Smooth muscle cell (in vitro differentiated cells): ENCODE data around the gene DRAXIN. TPM values are rescaled to one million over a fixed set of nuclear protein-coding genes. Genes with fewer than 3 reads are reported as not detected.

Source experiments
- DNase-seq: peaks from one replicate; lab custom pipeline; 2025; ENCODE audit not compliant: unreplicated experiment; lab: John Stamatoyannopoulos, UW
- H2AFZ ChIP-seq: fragments of 200-600 bp; sonication (generic); 2 replicates; pipeline ENCODE4 v1.6.0; 2016; ENCODE audit warnings: antibody characterized with exemption, low read depth, mild to moderate bottlenecking
- H3F3A ChIP-seq: fragments of 200-600 bp; sonication (generic); 2 replicates; pipeline ENCODE4 v1.6.0; 2017; ENCODE audit warnings: antibody characterized with exemption, low read depth
- H3K27ac ChIP-seq: fragments of 200-600 bp; sonication (generic); 2 replicates; pipeline ENCODE4 v1.5.1; 2016; ENCODE audit warnings: low read depth, mild to moderate bottlenecking
- H3K27me3 ChIP-seq: fragments of 200-600 bp; sonication (generic); 2 replicates; pipeline ENCODE4 v1.6.1; 2016; ENCODE audit warnings: low read depth, mild to moderate bottlenecking
- H3K36me3 ChIP-seq: fragments of 200-600 bp; sonication (generic); 2 replicates; pipeline ENCODE4 v1.5.1; 2016; ENCODE audit warnings: low read depth
- H3K4me1 ChIP-seq: fragments of 200-600 bp; sonication (generic); 2 replicates; pipeline ENCODE4 v1.5.1; 2016; ENCODE audit warnings: low read depth
- H3K4me2 ChIP-seq: fragments of 200-600 bp; sonication (generic); 2 replicates; pipeline ENCODE4 v1.6.0; 2016; ENCODE audit warnings: mild to moderate bottlenecking
- H3K4me3 ChIP-seq: fragments of 200-600 bp; sonication (generic); 2 replicates; pipeline ENCODE4 v1.5.1; 2016; ENCODE audit warnings: mild to moderate bottlenecking
- H3K79me2 ChIP-seq: fragments of 200-600 bp; sonication (generic); 2 replicates; pipeline ENCODE4 v1.6.0; 2016; ENCODE audit warnings: low read depth, mild to moderate bottlenecking
- H3K9ac ChIP-seq: fragments of 200-600 bp; sonication (generic); 2 replicates; pipeline ENCODE4 v1.6.0; 2016; ENCODE audit warnings: low read depth
- H3K9me3 ChIP-seq: fragments of 200-600 bp; sonication (generic); replicated peaks from 2 replicates; pipeline ENCODE4 v1.5.1; 2016; ENCODE audit warnings: low read depth
- H4K20me1 ChIP-seq: fragments of 200-600 bp; sonication (generic); 2 replicates; pipeline ENCODE4 v1.6.0; 2016; ENCODE audit warnings: low read depth
- WGBS: methylation state at CpG from one replicate; pipeline ENCODE4 v1.1.7; 2016; ENCODE audit warnings: low lambda C conversion rate; 5-methylcytosine and 5-hydroxymethylcytosine counted together
- polyA plus RNA-seq: library from polyadenylated mRNA; unstranded; fragments of >200 nt; fragmentation: Nextera tagmentation; extraction: Ambion mirVana; gene quantifications from 2 replicates; pipeline ENCODE4 v1.2.1, GENCODE V29; 2016
- total RNA-seq: library from RNA; depleted of rRNA; stranded (reverse); fragments of >200 nt; gene quantifications from 2 replicates; pipeline ENCODE4 v1.2.3, GENCODE V29; 2014
- TF ChIP-seq, protein P1 (sequence below): fragments of 200-600 bp; sonication (generic); IDR thresholded peaks from 2 replicates; pipeline ENCODE4 v1.5.1; 2017; ENCODE audit warnings: borderline replicate concordance, mild to moderate bottlenecking, antibody characterized with exemption; ENCODE audit not compliant: insufficient read depth, poor library complexity, severe bottlenecking

DRAXIN gene
- total and polyA plus RNA-seq, 2 experiments from 2014 or later, result 0.09 to 0.15 TPM

GRCh38 chr1:11680270-11681070, 11.0 kb upstream of the DRAXIN start:
- Histone ChIP-seq H3K9me3 (no peaks in the 10 kb centered on the region), H3K27me3 (no peaks in the 10 kb centered on the region), H4K20me1 (no peaks in the 10 kb centered on the region), H3K9ac (peak overlapping the region; percentile 76), H3K4me3 (peak overlapping the region; percentile 87), H3K27ac (peak overlapping the region; percentile 28), H3K4me2 (peak overlapping the region; percentile 91), H2AFZ (peak overlapping the region; percentile 94), H3K36me3 (no peaks in the 10 kb centered on the region), H3K4me1 (peaks cover 14% of the 10 kb centered on the region), H3F3A (no peaks in the 10 kb centered on the region), H3K79me2 (no peaks in the 10 kb centered on the region)
- whole genome bisulfite sequencing, result 7% methylated on average over 51 of the region's 65 CpGs
- TF ChIP-seq, protein P1, sequence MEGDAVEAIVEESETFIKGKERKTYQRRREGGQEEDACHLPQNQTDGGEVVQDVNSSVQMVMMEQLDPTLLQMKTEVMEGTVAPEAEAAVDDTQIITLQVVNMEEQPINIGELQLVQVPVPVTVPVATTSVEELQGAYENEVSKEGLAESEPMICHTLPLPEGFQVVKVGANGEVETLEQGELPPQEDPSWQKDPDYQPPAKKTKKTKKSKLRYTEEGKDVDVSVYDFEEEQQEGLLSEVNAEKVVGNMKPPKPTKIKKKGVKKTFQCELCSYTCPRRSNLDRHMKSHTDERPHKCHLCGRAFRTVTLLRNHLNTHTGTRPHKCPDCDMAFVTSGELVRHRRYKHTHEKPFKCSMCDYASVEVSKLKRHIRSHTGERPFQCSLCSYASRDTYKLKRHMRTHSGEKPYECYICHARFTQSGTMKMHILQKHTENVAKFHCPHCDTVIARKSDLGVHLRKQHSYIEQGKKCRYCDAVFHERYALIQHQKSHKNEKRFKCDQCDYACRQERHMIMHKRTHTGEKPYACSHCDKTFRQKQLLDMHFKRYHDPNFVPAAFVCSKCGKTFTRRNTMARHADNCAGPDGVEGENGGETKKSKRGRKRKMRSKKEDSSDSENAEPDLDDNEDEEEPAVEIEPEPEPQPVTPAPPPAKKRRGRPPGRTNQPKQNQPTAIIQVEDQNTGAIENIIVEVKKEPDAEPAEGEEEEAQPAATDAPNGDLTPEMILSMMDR, result no peak
- peak; percentile 85 for DNase-seq

DNA sequence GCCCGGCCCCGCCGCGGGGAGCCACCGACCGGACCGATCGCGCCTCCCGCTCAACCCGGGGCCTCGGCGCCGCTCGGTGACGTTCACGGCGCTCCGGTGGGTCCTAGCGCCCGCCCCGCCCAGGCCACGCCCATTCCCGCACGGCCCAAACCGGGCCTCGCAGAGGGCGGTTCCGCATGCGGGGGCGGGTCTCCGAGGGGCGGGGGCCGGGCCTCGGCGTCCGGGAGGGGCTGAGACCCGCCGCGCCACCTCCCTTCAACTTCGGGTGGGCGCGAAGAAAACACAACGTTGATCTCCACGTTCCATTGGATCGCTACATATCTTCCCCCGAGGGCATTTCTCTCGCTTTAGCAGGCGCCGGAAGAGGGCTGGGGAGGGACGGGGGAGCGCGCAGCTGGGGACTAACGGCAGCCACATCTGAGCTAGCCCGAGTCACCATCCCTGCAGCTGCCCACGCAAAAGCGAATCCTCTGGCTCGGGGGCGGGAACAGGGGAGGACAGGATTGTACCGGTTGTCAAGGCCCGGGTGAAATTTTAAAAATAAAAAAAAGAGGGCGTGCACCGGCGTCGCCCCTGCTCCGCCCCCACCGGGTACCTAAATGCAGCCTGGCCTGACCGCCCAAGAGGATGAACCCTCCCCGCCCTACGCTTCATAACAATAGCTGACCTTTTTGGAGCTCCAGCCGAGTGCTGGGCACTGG, 10.3 kb upstream of the DRAXIN start, which contains the start of gene MAD2L2:
Gene MAD2L2, minus strand, starts transcription at position 78 of the 701 bp plus-strand sequence. CDS start 547 bp downstream, outside the sequence.
- Histone ChIP-seq H3K9ac (peak within 1 kb of the TSS; percentile 76), H2AFZ (peak within 1 kb of the TSS; percentile 94), H3K27ac (peak within 1 kb of the TSS; percentile 28), H3K4me2 (peak within 1 kb of the TSS; percentile 91), H3K79me2 (no peaks in the 10 kb centered on the region), H3K27me3 (no peaks in the 10 kb centered on the region), H3K4me1 (peaks cover 14% of the 10 kb centered on the region), H3F3A (no peaks in the 10 kb centered on the region), H3K9me3 (no peaks in the 10 kb centered on the region), H4K20me1 (no peaks in the 10 kb centered on the region), H3K36me3 (no peaks in the 10 kb centered on the region), H3K4me3 (peak within 1 kb of the TSS; percentile 87)
- under 1% methylated on average over 33 of the region's 71 CpGs for WGBS
- peak; percentile 85 for DNase-seq
- TF ChIP-seq, protein P1, result no peak

DNA sequence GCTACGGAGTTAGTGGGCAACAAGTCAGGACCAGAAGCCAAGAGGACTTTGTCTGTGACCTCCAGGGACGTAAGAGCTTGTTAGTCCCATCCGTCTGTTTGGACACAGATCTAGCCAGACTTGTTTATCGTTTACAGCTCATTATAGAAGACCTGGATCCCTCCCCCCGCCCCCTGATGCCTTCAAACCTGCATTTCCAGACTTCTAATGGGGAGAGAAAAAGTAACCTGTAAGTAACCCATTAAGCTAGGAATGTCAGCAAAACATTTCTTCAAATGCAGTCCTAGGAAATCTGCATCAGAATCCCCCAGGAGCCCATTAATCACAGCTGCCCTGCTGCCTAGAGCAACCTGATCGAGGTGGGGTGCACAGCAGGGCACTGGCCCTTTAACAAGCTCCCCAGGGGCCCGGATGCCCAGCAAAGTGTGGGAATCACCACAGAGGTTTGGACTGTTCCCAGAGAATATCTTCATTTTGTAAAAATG, 9.2 kb upstream of the DRAXIN start:
- Histone ChIP-seq H4K20me1 (no peaks in the 10 kb centered on the region), H3K9ac (no peak overlapping the region), H3K4me2 (peak overlapping the region; percentile 91), H2AFZ (peak overlapping the region; percentile 94), H3K36me3 (no peaks in the 10 kb centered on the region), H3K27me3 (no peaks in the 10 kb centered on the region), H3K79me2 (no peaks in the 10 kb centered on the region), H3K4me1 (peaks cover 14% of the 10 kb centered on the region), H3K4me3 (no peak overlapping the region), H3K27ac (no peak overlapping the region), H3F3A (no peaks in the 10 kb centered on the region), H3K9me3 (no peaks in the 10 kb centered on the region)
- DNase-seq, result no peak
- WGBS, result 15% methylated on average over 7 of the region's 7 CpGs
- TF ChIP-seq, protein P1, result no peak
